Ovary (tissue), 3 donors: Measurements from ENCODE around the gene RBM8A.

Source experiments
- EP300 ChIP-seq: sonication (generic); formaldehyde crosslinking; IDR thresholded peaks from one replicate; pipeline ENCODE4 v1.6.1; 2017; ENCODE audit warnings: antibody characterized with exemption
- POLR2A ChIP-seq: fragments of 450-650 bp; IDR thresholded peaks from one replicate; pipeline ENCODE4 v1.6.1; 2017; ENCODE audit warnings: antibody characterized with exemption, mild to moderate bottlenecking, moderate library complexity
- TF ChIP-seq, protein P1 (sequence below), 3 donors: fragments of 450-650 bp in 2 of 3; fragments of 200-600 bp in 1 of 3; IDR thresholded peaks; one replicate each; pipeline versions ENCODE4 v1.5.1 to v1.8.0; 2016 to 2022; ENCODE audit warnings: antibody characterized with exemption in 3 of 3, mild to moderate bottlenecking in 1 of 3
- donor health status: DM: no; HTN: no; CAD: no.

DNA sequence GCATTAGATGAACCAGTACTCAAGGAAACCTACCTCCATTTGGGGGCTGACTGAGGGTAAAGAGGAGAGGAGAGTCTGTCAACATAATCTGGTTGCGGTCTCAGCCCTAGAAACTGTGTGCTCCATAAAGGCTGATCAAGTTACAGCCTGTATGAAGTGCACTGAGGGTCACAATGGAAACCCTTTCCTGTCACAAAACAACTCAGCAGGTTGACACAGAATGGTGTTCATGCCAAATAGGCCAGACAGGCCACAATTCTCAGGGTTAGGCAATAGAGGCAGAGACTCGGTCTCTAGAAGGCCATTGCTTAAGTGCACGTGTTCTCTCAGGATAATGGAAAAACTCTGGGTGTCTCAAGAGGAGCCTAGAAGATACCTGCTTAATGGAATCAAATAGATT is 37.6 kb downstream of the RBM8A start:
- TF ChIP-seq EP300 (no peak), POLR2A (no peak)
- TF ChIP-seq, protein P1, sequence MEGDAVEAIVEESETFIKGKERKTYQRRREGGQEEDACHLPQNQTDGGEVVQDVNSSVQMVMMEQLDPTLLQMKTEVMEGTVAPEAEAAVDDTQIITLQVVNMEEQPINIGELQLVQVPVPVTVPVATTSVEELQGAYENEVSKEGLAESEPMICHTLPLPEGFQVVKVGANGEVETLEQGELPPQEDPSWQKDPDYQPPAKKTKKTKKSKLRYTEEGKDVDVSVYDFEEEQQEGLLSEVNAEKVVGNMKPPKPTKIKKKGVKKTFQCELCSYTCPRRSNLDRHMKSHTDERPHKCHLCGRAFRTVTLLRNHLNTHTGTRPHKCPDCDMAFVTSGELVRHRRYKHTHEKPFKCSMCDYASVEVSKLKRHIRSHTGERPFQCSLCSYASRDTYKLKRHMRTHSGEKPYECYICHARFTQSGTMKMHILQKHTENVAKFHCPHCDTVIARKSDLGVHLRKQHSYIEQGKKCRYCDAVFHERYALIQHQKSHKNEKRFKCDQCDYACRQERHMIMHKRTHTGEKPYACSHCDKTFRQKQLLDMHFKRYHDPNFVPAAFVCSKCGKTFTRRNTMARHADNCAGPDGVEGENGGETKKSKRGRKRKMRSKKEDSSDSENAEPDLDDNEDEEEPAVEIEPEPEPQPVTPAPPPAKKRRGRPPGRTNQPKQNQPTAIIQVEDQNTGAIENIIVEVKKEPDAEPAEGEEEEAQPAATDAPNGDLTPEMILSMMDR (IDR thresholded peaks at IDR 0.05), result no peak
